SKM-1 treated with dmso at 0.1 percent for 144 hours (cell line): Measurements from ENCODE around the gene LSAMP.
"Not testable (repeated sequence)": the region's sequence is repeated elsewhere in the genome, so short reads cannot be mapped to it uniquely, and the experiment has no call there.

Experiments
- DNase-seq: peaks from one replicate; lab custom pipeline; 2025; ENCODE audit not compliant: unreplicated experiment; lab: John Stamatoyannopoulos, UW

Gene LSAMP

DNA sequence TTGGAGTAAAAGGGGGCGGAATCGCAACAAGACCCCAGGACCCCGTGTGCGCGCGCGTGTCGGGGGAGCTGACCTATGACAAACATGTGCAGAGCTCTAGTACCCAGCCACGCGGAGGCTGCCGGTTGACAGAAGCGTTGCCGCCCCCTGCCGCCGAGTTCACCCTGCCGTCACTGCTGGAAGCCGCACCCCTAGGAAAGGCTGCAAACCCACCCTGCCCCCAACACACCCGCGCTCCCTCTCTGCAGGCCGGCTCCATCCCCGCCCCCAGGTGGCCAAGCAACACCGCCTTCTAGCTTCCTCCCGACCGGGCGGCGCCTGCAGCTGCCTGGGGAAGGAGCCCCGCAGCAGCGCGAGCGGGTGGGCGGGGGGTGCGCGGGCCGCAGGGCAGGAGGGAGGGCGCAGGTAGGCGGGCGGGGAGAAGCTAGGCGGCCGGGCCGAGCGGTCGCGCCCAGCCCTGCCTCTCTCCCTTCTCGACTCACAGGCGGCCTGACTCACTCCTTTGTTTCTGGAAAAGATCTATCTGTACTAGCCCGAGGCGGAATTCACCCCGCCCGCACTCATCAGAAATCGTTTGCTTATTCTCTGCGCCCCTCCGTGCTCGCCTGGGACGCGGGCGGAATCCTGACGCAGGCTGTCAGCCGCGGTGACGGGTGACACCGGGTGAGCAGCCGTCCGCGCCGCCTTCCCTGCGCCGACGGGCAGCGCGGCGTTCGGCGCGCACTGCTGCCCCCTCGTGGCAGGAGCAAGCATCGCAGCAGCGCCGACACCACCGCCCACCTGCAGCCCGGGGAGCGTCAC lies 661.1 kb downstream of the LSAMP start:
- DNase-seq, result peak; percentile 86

DNA sequence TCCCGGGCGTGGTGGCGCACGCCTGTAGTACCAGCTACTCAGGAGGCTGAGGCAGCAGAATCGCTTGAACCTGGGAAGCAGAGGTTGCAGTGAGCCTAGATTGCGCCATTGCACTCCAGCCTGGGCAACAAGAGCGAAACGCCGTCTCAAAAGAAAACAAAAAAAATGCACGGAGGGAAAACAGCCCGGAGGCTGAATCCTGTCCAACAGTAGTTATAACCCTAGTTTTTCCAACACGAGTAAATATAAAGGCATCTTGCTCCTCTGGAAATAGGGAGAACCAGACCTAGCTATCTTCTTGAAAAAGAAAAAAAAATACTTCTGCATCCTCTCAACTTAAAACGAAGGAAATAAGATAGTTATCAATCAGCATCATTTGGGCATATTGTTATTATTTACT lies 661.9 kb downstream of the LSAMP start:
- not testable (repeated sequence) for DNase-seq

DNA sequence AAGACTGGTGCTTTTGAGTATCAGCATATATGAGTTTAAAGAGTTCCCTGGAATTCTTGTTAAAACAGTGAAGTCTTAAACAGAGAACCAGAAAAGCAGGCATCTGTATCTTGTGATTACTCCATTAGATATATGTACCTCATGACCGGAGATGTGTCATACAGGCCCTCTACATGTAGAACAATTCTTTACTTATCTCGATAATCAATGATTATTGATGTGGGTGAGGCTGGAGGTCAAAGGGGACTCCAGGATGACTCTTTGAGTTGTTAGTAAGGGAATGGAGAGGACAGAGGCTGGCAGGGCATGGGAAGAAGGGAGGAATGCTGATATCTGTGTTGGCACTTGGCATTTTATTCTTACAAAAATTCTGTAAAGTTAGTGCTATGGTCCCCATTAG lies 666.3 kb downstream of the LSAMP start:
- no peak for DNase-seq

DNA sequence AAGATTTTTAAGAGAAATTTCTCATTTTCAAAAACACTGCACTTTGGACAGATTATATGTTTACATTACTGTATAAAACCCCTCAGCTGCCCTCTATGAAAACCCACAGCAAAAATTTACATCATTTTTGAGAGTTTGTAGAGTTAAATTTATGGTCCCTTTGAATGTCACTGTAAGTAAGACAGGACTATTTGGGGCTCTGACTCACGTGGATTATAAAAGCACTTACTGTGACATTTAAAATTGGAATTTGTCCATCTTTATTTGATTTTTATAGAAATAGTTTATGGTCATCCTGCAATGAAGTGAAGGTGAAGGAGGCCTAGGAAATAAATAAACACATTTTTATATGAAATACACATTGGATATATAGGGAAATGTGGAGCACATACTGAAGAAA lies 672.3 kb downstream of the LSAMP start:
- no peak for DNase-seq

DNA sequence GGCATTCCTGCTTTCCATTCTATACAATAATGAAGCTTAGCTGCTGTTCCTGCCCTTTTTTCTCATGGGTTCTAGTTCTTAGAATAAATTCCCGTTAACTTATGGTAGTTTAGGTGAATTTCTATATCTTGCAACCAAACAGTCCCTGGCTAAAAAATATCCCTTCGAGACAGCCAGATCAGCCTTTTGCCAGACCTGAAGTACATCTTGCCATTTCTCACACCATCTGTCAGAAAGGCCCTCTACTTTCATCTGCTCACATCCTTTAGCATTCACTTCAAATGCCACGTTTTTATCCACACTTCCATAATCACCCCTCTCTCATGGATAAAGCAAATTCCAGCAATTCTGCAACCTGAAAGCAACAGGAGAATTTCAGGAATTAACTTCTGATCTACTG lies 676.6 kb downstream of the LSAMP start:
- DNase-seq, result no peak

DNA sequence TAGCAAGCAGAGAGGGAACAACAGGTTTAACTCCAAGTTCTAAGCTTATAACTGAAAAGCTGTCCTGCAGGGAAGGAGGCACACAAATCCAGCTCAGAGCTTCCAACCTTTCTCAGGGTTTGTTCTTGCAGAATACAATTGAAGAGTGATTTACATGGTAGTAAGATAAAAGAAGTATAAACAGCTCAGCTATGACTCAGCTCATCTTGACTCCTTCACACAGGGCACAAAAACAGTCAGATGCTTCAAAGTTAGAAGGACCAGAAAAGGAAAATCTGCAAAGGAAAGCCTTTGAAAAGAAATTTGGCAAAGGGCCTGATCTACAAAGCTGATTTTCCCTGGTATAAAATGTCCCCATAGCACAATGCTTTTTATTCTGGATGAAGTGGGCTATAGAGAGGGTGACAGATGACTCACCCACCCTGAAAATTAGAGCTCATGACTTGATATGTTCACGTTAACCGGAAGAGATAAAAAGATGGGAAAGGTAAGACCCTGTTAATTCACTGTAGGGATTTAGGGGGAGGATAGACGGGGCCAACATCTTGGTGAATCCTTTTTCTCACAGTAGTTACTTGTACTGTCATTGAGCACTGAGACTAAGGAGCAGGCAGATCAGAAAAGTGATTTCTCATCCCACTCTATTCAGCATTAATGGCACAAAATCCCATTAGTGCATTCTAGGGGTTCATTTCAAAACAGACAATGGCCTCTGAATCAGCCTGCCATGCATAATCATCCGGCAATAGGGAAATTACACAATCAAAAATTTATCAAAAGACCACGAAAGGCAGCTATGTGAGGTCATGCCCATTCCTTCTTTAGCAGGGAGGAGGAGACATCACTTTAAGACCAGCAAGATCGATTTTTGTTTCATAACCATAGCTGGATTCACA lies 678.5 kb downstream of the LSAMP start:
- no peak for DNase-seq

DNA sequence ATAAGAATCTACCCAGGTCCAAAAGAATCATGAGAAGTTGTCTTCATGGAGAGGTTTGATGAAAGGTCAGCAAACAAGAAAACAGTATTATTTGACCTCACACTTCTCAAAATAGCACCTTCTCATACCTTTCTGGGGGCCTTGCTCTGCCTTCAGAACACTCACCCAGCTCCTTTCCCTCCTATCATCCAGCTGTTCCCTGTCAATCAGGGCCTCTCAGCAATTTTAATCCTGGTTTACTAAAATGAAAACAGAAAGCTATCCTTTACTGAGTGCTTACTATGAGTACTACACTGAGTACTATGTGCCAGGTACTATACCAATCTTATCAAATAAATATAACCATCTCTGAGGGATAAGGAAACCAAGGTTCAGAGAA lies 683.4 kb downstream of the LSAMP start:
- no peak for DNase-seq

DNA sequence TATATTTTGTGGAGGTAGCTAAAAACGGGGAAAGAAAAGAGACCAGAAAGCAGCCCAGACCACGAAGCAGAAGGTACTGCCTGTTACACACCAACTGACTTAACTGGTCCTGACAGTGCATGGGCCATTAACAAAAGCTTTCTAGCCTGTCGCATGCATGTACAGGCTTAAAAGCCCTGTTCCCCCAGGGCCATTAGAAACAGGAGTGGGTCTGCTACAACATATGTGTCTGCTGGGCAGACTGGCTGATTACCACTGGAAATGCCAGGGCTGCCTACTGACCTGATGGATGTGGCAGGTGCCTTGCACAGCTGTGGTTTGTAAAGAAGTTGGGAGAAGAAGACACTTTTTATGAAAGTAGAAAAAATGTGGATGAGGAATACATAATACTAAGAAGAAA lies 684.6 kb downstream of the LSAMP start:
- DNase-seq, result no peak

DNA sequence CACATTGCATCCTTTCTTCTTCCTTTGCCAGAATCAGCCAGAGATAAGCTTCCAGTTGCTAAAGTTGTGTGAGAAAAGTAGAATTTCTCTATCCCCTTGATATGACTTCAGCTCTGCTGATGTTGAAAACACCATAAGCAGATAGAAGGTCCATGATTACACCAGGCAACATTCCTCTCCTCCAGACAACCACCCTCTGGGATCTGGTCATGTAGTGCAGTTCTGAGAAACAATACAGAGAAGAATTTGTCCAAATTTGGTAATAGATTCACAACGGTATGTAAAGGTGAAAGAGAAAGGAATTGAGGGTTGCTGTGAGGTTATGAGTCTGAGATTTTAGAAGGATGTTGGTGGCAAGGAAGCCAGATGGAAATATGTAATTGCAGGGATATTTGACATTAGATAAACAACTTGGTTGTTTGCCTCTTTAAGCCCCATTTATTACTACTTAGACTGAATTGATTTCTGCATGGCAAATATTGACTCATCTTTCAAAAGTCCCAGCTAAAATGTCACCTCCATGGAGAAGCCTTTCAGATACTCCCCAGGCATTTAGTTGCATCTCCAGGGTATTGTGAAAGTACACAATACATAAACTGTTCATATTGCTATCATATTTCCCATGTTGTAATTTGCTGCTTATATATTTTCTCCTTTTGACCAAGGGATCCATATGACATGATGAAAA lies 687.1 kb downstream of the LSAMP start:
- DNase-seq, result no peak

DNA sequence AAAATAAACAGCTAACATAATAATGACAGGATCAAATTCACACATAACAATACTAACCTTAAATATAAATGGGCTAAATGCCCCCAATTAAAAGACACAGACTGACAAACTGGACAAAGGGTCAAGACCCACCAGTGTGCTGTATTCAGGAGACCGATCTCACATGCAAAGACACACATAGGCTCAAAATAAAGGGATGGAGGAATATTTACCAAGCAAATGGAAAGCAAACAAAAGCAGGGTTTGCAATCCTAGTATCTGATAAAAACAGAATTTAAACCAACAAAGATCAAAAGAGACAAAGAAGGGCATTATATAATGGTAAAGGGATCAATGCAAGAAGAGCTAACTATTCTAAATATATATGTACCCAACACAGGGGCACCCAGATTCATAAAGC lies 692.3 kb downstream of the LSAMP start:
- DNase-seq, result not testable (repeated sequence)
